Measurements from ENCODE around the gene LCN12. TPM values are rescaled to one million over a fixed set of nuclear protein-coding genes. Genes with fewer than 3 reads are reported as not detected.

Gene LCN12
- total RNA-seq, 4 donors from 2014 or later: not detected

DNA sequence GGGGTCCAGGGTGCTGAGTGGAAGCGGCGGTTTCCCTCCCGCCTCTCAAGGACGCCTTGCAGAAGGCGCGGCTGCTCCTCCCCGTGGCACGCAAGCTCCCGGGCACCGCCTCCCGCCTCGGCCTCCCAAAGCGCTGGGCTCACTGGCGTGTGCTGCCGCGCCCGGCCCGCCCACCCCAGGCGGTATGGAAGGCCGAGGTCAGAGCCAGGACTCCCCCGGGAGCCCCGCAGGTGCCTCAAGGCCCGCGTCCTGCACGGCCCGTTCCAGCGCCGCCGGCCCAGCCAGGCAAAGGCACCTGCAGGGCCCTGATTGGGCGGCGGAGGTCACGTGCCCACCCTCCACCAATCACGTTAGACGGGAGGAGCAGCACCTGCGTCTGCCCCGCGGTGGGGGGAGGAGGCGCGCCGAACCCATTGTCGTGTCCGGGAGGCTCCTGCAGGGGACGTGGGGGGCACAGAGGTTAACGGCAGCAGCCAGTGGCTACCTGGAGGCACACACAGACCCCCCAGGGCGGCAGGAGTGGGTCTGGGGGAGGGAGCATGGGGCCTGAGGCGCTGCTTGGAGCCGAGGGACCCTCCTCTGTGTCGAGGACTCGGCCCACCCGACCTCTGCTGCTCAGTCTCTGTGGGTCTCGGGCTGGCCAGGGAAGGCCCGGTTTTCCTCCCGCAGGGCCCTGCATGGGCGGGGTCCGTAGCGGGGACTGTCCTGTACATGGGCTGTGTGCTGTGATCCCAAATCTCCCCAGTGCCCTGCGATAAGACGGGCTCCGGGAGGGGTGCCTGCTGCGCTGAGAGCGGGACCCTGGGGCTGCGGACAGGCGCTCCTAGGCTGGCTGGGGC is 2.0 kb upstream of the LCN12 start:
- Histone ChIP-seq H3K4me1 (peaks cover 17 to 45% (median 25%) of the 10 kb centered on the region in 3 donors), H3K36me3 (no peaks in the 10 kb centered on the region), H3K27ac (peak overlapping the region; percentile 91 to 94 (median 92)), H3K27me3 (no peaks in the 10 kb centered on the region), H3K4me3 (peak overlapping the region; percentile 50 to 92 (median 64)), H3K9me3 (no peaks in the 10 kb centered on the region)
- TF ChIP-seq POLR2A (IDR thresholded peaks at IDR 0.05): peak in 3 of 4 donors; percentile 45 to 86 (median 73)
- TF ChIP-seq, protein P1, sequence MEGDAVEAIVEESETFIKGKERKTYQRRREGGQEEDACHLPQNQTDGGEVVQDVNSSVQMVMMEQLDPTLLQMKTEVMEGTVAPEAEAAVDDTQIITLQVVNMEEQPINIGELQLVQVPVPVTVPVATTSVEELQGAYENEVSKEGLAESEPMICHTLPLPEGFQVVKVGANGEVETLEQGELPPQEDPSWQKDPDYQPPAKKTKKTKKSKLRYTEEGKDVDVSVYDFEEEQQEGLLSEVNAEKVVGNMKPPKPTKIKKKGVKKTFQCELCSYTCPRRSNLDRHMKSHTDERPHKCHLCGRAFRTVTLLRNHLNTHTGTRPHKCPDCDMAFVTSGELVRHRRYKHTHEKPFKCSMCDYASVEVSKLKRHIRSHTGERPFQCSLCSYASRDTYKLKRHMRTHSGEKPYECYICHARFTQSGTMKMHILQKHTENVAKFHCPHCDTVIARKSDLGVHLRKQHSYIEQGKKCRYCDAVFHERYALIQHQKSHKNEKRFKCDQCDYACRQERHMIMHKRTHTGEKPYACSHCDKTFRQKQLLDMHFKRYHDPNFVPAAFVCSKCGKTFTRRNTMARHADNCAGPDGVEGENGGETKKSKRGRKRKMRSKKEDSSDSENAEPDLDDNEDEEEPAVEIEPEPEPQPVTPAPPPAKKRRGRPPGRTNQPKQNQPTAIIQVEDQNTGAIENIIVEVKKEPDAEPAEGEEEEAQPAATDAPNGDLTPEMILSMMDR (IDR thresholded peaks at IDR 0.05): peak in 2 of 6 experiments; percentile 17 to 35
- 0 to 30% methylated on average over 1 to 2 of the region's 63 CpGs for WGBS, 2 donors
- DNase-seq: peak; percentile 59
- intact Hi-C loops (cut with DNase I): loop anchor here (10.0 kb wide), 1 partner anchor 95 kb away; the partner anchor contains the start of gene MAMDC4

GRCh38 chr9:136950656-136951276 is 1.3 kb upstream of the LCN12 start:
- H3K4me1 ChIP-seq: peaks cover 17 to 42% (median 23%) of the 10 kb centered on the region in 3 donors
- no peaks in the 10 kb centered on the region for H3K9me3 ChIP-seq
- no peaks in the 10 kb centered on the region for H3K36me3 ChIP-seq
- peak overlapping the region; percentile 91 to 94 (median 92) for H3K27ac ChIP-seq
- peak overlapping the region; percentile 50 to 92 (median 64) for H3K4me3 ChIP-seq
- TF ChIP-seq, protein P1 (IDR thresholded peaks at IDR 0.05): no peak
- no peak for DNase-seq
- H3K27me3 ChIP-seq: no peaks in the 10 kb centered on the region
- intact Hi-C loops (cut with DNase I): no loop called here
- 31 to 35% methylated on average over 2 to 3 of the region's 9 CpGs for WGBS, 2 donors

DNA sequence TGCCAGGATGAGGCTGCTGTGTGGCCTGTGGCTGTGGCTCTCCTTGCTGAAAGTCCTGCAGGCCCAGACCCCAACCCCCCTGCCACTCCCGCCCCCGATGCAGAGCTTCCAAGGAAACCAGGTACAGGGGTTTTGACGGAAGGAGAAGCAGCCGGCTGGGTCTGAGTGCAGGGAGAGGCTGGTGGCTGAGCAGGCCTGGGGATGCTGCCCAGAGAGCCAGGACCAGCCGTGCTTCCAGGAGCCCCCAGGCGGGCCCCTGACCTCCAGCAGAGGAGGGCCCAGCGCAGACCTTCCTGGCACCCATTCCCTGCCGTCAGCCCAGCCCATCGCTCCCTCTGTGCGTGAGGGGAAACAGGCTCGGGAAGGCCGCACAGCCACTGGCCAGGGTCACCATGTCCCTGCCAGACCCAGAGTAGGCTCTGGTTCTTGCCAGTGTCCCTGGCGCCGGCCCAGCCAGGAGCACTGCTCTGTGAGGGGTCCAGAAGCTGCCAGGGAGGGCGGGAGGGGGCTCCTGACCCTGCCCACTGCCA is 313 bp downstream of the LCN12 start:
- WGBS, 2 donors: 76 to 80% methylated on average over 1 to 5 of the region's 15 CpGs
- no peak for DNase-seq
- H3K27ac ChIP-seq: no peak overlapping the region
- H3K27me3 ChIP-seq: no peaks in the 10 kb centered on the region
- intact Hi-C loops (cut with DNase I): no loop called here
- TF ChIP-seq POLR2A (IDR thresholded peaks at IDR 0.05): no peak
- TF ChIP-seq, protein P1 (IDR thresholded peaks at IDR 0.05): no peak
- H3K4me1 ChIP-seq: peaks cover 17 to 34% (median 23%) of the 10 kb centered on the region in 3 donors
- H3K9me3 ChIP-seq: no peaks in the 10 kb centered on the region
- no peaks in the 10 kb centered on the region for H3K36me3 ChIP-seq
- H3K4me3 ChIP-seq: no peak overlapping the region

GRCh38 chr9:136952876-136953770 is 1.1 kb downstream of the LCN12 start:
- no peak for TF ChIP-seq POLR2A (IDR thresholded peaks at IDR 0.05)
- TF ChIP-seq, protein P1 (IDR thresholded peaks at IDR 0.05): no peak
- Histone ChIP-seq H3K36me3 (no peaks in the 10 kb centered on the region), H3K4me3 (no peak overlapping the region), H3K4me1 (peaks cover 14 to 27% (median 18%) of the 10 kb centered on the region in 3 donors), H3K9me3 (no peaks in the 10 kb centered on the region), H3K27me3 (no peaks in the 10 kb centered on the region), H3K27ac (no peak overlapping the region)
- DNase-seq: no peak
- WGBS, 2 donors: 89 to 95% methylated on average over 21 to 26 of the region's 44 CpGs
- intact Hi-C loops (cut with DNase I): no loop called here

Data from esophagus squamous epithelium (tissue), 5 donors.